ENCODE measurements around the gene CCDC40.

- no peak for TF ChIP-seq CTCF (IDR thresholded peaks at IDR 0.05)
- TF ChIP-seq ZBTB21 (CRISPR knock-in tag; IDR thresholded peaks at IDR 0.05; ENCODE audit: borderline replicate concordance), result no peak
- no peak for TF ChIP-seq ATF6 (CRISPR knock-in tag; IDR thresholded peaks at IDR 0.05)
Observed at GRCh38 chr17:80117491-80118401, 81.3 kb downstream of the CCDC40 start.

All from WTC11 (cell line).